Kasumi-1 (cell line): Measurements from ENCODE around the gene STON2.
A peak's percentile ranks its signal among the peaks of the same experiment; 100 is the strongest.
"Not testable (repeated sequence)": the region's sequence is repeated elsewhere in the genome, so short reads cannot be mapped to it uniquely, and the experiment has no call there.

Experiments used
- DNase-seq, 2 experiments: peaks; one replicate each; lab custom pipeline; 2025; lab: John Stamatoyannopoulos, UW

Gene STON2, protein sequence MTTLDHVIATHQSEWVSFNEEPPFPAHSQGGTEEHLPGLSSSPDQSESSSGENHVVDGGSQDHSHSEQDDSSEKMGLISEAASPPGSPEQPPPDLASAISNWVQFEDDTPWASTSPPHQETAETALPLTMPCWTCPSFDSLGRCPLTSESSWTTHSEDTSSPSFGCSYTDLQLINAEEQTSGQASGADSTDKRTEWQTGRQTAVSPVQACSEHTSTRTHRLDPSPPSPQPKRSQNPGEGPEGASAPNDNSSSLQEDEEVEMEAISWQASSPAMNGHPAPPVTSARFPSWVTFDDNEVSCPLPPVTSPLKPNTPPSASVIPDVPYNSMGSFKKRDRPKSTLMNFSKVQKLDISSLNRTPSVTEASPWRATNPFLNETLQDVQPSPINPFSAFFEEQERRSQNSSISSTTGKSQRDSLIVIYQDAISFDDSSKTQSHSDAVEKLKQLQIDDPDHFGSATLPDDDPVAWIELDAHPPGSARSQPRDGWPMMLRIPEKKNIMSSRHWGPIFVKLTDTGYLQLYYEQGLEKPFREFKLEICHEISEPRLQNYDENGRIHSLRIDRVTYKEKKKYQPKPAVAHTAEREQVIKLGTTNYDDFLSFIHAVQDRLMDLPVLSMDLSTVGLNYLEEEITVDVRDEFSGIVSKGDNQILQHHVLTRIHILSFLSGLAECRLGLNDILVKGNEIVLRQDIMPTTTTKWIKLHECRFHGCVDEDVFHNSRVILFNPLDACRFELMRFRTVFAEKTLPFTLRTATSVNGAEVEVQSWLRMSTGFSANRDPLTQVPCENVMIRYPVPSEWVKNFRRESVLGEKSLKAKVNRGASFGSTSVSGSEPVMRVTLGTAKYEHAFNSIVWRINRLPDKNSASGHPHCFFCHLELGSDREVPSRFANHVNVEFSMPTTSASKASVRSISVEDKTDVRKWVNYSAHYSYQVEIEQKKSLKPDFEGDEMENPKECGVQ

GRCh38 chr14:81400202-81400678 is at the start of gene STON2:
TSS of gene STON2 (minus strand) at chr14:81400324. CDS start at chr14:81398382, 1,942 bp downstream.
- peak; percentile 35 to 36 for DNase-seq

- DNase-seq, result no peak
These were observed 49.5 kb upstream of the STON2 start for GRCh38 chr14:81449576-81449975.

DNA sequence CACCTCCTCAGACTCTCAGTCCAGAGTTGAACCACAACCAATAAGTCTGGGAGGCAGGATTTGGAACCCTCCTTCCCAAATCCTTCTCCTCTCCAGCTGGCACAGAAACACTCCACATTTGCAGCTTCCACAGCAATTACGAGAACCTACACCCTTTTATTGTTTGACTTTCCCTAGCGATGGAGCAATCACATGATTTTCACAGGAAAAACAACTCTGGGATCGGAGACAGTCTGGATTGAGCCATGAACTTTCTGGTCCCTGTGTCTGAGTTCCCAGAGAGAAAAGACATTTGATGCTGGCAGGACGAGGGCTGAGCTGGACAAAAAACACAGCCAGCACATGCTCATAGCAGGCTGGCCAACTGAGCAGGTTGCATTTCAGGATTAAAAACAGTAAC is 49.0 kb upstream of the STON2 start:
- no peak for DNase-seq

DNA sequence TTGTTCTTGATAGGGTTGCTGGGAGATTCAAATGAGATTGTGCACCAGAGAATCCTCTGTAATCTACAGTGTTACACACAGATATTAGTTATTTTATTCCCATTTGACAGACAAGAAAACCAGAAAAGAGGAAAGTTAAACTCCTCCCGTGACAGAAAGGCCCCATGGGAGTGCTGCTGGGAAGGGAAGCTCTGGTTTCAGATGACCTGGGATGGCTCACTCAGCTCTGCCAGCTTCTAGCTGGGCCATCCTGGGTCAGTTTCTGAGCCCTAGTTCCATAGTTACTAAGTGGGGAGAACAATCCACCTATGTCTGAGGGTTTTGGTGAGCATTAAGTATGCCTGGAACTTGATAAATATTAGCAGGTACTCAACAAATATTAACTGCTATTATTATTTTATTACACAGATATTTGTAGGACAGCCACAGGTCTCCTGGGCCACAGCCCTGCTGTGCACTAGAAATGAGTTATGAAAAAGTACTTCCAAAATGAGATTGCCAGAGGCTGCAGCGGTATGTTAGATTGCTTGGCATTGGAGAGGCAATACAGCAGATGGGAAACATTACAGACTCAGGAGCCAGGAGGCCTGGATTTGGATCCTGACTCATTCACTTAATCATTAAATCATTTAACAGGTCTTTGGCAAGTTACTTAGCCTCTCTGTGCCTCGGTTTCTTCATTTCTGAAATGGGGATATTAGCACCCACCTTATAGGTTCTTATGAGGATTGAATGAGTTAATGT is 47.1 kb upstream of the STON2 start:
- DNase-seq, result no peak

DNA sequence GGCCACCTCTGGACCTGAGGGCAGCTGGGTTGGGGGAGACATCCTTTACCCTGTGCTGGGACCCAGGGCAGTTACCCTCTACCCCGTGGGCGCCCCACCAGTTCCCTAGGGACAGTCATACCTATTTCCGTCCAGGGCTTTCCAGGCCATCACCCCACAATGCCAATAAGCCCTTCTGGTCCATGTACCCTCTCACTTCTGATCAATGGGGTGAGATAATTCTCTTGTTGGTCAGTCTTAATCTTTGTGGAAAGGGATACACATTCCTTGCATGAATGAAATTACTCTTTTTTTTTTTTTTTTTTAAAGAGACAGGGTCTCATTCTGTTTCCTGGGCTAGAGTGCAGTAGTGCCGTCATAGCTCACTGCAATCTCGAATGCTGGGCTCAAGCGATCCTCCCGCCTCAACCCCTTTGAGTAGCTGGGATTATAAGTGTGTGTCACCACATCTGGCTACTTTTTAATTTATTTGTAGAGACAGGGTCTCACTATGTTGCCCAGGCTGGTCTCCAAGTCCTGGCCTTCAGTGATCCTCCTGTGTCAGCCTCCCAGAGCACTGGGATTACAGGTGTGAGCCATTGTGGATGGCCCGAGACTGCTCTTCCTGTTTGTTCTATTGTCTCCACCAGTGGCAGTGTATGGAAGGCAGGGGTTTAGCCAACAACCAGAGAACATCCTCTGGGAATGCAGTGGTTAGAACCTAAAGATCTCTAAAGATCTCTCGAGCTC is 46.3 kb upstream of the STON2 start:
- DNase-seq, result no peak

DNA sequence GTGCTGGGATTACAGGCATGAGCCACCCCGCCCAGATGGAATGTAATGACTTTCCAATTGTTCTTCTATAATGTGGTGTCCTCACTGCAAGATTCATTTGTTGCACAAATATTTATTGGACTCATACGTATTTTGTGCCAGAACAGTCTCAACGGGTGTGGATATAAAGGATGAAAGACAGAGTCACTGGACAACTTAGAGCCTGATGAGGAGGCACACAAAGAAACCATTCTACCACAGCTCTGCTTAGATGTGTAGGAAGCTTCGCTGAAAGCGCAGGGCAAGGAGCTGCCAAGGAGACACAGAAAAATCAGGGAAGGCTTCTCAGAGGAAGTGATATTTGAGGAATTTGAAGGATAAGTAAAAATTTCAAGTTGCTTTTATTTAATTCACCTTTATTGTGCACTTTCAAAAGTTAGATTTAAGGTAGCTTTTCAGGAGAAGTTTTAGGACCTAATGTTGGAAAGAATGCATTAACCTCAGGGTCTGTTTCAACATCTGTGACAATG is 41.6 kb upstream of the STON2 start:
- no peak for DNase-seq

DNA sequence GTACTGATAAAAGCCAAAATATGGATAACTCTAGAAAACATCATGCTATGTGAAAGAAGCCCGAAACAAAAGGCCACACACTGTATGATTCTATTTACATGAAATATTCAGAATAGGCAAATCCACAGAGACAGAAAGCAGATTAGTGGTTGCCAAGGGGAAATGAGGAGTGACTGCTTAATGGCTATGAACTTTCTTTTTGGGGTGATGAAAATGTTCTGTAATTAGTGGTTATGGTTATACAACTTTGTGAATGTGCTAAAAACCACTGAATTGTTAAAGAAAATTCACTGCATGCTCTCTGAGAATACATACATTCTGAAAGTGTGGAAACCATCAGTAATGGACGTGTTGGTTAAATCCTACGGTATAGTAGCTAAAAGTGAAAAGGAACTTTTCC is 39.9 kb upstream of the STON2 start:
- peak; percentile 23 to 40 for DNase-seq

DNA sequence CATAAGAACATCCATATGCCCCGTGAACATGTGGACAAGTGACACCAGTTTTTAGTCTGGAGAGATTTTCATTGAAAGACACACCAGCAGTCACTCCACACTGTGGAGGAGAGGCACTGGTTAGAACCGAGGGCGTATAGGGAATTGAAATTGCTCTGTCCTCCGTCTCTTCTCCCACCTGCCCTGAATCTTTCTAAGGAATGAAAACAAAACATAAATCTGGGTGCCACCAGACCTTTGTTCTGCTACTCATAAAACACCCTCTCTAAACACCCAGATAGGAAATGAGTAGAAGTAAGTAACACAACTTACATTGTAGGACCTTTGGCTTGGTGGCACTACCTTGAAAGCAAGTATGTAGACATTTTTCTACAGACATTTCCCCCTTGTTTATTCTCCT is 37.1 kb upstream of the STON2 start:
- no peak for DNase-seq

GRCh38 chr14:81436296-81437138 is 36.4 kb upstream of the STON2 start:
- peak; percentile 38 to 50 for DNase-seq

DNA sequence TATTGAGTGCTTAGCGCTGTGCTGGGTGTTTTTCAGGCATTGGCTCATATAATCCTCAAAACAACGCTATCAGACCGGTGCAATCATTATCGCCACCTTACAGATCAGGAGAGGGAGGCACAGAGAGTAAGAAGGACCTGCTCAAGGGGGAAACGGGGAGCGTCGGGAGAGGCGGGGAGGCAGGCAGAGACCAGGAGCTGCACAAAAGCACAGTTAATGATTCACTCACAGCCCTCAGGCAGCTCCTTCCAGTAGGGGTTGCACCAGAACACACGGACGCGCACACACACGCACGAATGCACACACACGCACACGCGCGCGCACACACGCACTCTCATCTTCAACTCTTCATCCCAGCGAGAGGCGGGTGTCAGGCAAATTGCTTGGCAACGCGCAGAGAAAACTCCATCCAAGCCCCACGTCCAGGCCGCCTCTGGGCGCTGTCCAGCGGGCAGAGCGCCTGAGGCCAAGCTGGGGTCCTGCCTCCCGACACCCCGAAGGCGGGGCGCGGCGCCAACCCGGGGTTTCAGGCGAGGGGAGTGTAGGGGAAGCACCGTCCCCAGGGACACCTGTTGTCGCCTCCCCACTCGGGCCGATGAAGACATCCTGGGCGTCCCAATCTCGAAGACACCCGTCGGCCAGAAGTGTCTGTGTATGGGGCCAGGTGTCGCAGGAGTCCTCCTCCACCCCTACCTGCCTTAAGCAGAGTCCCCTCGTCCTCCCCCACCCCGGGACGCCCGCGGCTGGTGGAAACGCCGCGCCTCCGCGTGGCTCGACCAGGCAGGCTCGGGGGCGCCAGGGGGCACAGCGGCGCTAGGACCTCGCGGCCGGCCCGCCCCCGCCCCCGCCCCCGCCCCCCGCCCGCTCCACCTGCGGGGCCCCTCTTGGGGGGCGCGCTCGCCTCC is 35.5 kb upstream of the STON2 start:
- peak; percentile 29 to 31 for DNase-seq

DNA sequence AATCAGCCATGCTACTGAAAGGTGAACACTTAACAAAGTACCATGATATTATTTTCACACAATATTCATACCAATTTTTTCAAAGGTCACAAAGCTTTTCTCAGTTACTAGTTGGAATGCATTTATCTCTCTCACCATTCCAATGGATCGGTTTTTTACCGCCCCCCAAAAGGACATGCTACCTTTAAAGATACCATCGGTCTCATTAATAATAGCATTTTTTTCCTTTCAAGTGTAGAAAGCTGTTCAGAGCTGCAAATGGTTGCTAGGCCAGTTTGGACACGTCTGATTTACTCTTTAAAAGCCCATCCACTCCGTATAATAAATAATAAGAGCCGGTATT is 34.9 kb upstream of the STON2 start:
- no peak for DNase-seq

GRCh38 chr14:81434230-81434629 is 34.1 kb upstream of the STON2 start:
- DNase-seq, result no peak

- no peak for DNase-seq
These were observed 33.3 kb upstream of the STON2 start for GRCh38 chr14:81433378-81433777.

GRCh38 chr14:81432219-81432661 is 32.1 kb upstream of the STON2 start:
- DNase-seq, result no peak

- DNase-seq, result no peak
These were observed 30.1 kb upstream of the STON2 start for GRCh38 chr14:81430235-81430634.

GRCh38 chr14:81429749-81430148 is 29.6 kb upstream of the STON2 start:
- DNase-seq, result not testable (repeated sequence)

GRCh38 chr14:81429028-81429427 is 28.9 kb upstream of the STON2 start:
- no peak for DNase-seq

GRCh38 chr14:81427348-81428058 is 27.4 kb upstream of the STON2 start:
- DNase-seq, result no peak
